ENCODE data around the gene PGM2L1. TPM values are rescaled to one million over a fixed set of nuclear protein-coding genes. Genes with fewer than 3 reads are reported as not detected.
A peak's percentile ranks its signal among the peaks of the same experiment; 100 is the strongest.

The PGM2L1 gene
- total and polyA plus RNA-seq, 2 of the 13 experiments (the other 11 are each of a cell fraction or from before 2014, with no cell fraction given): 0.57 to 1.2 TPM

DNA sequence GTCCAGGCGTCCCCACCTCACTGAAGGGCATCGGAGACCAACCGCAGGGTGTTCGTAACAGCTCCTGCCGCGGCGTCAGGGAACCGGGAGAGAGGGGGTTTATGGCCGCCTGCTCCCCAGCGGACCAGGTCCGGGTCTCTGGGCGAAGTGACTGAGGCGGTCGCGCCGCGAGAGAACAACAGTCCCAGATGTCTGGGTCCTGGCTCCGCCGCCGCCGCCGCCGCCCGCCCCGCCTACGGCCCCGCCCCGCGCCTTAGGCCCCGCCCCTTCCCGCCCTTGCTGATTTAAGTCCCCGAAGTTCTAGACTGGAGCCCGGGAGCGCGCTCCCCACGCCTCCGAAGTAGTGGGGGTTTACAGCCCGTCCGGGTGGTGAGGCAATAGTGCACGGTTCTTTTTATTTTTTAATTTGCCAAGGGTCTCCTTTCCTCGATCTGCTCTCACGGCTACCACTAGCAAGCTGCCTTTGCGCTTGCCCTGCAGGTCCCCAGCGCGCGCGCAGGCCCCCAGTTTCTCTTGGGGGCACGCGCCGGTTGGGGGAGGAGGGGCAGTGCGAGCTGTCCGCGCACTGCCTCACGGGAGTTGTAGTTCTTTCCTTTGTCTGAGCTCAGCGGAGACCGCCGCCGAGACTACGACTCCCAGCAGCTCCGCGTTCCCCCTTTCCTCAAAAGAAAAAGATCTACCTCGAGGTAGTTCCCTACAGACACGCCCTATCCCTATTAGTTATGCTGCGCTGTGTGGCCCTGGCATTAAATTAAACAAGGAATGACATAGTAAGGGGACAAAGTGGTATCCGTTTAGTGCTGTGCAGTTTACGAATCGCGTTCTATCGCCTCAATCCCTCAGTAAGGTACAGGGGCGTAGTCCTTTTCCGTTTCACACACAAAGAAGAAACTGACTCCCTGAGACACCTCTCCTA is at the start of gene PGM2L1 (continued):
- TF ChIP-seq, protein P1, sequence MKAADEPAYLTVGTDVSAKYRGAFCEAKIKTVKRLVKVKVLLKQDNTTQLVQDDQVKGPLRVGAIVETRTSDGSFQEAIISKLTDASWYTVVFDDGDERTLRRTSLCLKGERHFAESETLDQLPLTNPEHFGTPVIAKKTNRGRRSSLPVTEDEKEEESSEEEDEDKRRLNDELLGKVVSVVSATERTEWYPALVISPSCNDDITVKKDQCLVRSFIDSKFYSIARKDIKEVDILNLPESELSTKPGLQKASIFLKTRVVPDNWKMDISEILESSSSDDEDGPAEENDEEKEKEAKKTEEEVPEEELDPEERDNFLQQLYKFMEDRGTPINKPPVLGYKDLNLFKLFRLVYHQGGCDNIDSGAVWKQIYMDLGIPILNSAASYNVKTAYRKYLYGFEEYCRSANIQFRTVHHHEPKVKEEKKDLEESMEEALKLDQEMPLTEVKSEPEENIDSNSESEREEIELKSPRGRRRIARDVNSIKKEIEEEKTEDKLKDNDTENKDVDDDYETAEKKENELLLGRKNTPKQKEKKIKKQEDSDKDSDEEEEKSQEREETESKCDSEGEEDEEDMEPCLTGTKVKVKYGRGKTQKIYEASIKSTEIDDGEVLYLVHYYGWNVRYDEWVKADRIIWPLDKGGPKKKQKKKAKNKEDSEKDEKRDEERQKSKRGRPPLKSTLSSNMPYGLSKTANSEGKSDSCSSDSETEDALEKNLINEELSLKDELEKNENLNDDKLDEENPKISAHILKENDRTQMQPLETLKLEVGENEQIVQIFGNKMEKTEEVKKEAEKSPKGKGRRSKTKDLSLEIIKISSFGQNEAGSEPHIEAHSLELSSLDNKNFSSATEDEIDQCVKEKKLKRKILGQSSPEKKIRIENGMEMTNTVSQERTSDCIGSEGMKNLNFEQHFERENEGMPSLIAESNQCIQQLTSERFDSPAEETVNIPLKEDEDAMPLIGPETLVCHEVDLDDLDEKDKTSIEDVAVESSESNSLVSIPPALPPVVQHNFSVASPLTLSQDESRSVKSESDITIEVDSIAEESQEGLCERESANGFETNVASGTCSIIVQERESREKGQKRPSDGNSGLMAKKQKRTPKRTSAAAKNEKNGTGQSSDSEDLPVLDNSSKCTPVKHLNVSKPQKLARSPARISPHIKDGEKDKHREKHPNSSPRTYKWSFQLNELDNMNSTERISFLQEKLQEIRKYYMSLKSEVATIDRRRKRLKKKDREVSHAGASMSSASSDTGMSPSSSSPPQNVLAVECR (CRISPR knock-in tag; IDR thresholded peaks at IDR 0.05; ENCODE audit: borderline replicate concordance): peak; percentile 60; the same call in 1 of the 2 replicates
- TF ChIP-seq, protein P2, sequence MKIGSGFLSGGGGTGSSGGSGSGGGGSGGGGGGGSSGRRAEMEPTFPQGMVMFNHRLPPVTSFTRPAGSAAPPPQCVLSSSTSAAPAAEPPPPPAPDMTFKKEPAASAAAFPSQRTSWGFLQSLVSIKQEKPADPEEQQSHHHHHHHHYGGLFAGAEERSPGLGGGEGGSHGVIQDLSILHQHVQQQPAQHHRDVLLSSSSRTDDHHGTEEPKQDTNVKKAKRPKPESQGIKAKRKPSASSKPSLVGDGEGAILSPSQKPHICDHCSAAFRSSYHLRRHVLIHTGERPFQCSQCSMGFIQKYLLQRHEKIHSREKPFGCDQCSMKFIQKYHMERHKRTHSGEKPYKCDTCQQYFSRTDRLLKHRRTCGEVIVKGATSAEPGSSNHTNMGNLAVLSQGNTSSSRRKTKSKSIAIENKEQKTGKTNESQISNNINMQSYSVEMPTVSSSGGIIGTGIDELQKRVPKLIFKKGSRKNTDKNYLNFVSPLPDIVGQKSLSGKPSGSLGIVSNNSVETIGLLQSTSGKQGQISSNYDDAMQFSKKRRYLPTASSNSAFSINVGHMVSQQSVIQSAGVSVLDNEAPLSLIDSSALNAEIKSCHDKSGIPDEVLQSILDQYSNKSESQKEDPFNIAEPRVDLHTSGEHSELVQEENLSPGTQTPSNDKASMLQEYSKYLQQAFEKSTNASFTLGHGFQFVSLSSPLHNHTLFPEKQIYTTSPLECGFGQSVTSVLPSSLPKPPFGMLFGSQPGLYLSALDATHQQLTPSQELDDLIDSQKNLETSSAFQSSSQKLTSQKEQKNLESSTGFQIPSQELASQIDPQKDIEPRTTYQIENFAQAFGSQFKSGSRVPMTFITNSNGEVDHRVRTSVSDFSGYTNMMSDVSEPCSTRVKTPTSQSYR (CRISPR knock-in tag; IDR thresholded peaks at IDR 0.05; ENCODE audit: borderline replicate concordance): peak; percentile 95
- TF ChIP-seq YEATS2 (CRISPR knock-in tag; IDR thresholded peaks at IDR 0.05; ENCODE audit: borderline replicate concordance) (no peak), KMT2B (CRISPR knock-in tag; IDR thresholded peaks at IDR 0.05) (peak; percentile 79; the same call in 1 of the 2 replicates), THAP11 (CRISPR knock-in tag; IDR thresholded peaks at IDR 0.05) (peak; percentile 99), SP1 (IDR thresholded peaks at IDR 0.05) (no peak), SP1 (CRISPR knock-in tag; IDR thresholded peaks at IDR 0.05) (peak; percentile 50; the same call in 1 of the 2 replicates), GATA4 (IDR thresholded peaks at IDR 0.05; ENCODE audit: borderline replicate concordance, low read depth) (0 out of 2 replicates have a peak, but pooled peaks have one; percentile 28), SUZ12 (IDR thresholded peaks at IDR 0.05; ENCODE audit: low read depth, low read length) (peak; percentile 83), TCF7 (IDR thresholded peaks at IDR 0.05; ENCODE audit: low read depth) (0 out of 2 replicates have a peak, but pooled peaks have one; percentile 4), NFKB2 (CRISPR knock-in tag; IDR thresholded peaks at IDR 0.05; ENCODE audit: borderline replicate concordance) (peak; percentile 55; the same call in 1 of the 2 replicates), JARID2 (CRISPR knock-in tag; IDR thresholded peaks at IDR 0.05; ENCODE audit: insufficient replicate concordance) (no peak), ZNF317 (CRISPR knock-in tag; IDR thresholded peaks at IDR 0.05) (0 out of 2 replicates have a peak, but pooled peaks have one; percentile 2), IRF2 (CRISPR knock-in tag; IDR thresholded peaks at IDR 0.05) (peak; percentile 73)
- TF ChIP-seq, protein P3, sequence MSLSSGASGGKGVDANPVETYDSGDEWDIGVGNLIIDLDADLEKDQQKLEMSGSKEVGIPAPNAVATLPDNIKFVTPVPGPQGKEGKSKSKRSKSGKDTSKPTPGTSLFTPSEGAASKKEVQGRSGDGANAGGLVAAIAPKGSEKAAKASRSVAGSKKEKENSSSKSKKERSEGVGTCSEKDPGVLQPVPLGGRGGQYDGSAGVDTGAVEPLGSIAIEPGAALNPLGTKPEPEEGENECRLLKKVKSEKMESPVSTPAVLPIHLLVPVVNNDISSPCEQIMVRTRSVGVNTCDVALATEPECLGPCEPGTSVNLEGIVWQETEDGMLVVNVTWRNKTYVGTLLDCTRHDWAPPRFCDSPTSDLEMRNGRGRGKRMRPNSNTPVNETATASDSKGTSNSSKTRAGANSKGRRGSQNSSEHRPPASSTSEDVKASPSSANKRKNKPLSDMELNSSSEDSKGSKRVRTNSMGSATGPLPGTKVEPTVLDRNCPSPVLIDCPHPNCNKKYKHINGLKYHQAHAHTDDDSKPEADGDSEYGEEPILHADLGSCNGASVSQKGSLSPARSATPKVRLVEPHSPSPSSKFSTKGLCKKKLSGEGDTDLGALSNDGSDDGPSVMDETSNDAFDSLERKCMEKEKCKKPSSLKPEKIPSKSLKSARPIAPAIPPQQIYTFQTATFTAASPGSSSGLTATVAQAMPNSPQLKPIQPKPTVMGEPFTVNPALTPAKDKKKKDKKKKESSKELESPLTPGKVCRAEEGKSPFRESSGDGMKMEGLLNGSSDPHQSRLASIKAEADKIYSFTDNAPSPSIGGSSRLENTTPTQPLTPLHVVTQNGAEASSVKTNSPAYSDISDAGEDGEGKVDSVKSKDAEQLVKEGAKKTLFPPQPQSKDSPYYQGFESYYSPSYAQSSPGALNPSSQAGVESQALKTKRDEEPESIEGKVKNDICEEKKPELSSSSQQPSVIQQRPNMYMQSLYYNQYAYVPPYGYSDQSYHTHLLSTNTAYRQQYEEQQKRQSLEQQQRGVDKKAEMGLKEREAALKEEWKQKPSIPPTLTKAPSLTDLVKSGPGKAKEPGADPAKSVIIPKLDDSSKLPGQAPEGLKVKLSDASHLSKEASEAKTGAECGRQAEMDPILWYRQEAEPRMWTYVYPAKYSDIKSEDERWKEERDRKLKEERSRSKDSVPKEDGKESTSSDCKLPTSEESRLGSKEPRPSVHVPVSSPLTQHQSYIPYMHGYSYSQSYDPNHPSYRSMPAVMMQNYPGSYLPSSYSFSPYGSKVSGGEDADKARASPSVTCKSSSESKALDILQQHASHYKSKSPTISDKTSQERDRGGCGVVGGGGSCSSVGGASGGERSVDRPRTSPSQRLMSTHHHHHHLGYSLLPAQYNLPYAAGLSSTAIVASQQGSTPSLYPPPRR (CRISPR knock-in tag; IDR thresholded peaks at IDR 0.05; ENCODE audit: borderline replicate concordance): 0 out of 2 replicates have a peak, but pooled peaks have one; percentile 12
- TF ChIP-seq, protein P4, sequence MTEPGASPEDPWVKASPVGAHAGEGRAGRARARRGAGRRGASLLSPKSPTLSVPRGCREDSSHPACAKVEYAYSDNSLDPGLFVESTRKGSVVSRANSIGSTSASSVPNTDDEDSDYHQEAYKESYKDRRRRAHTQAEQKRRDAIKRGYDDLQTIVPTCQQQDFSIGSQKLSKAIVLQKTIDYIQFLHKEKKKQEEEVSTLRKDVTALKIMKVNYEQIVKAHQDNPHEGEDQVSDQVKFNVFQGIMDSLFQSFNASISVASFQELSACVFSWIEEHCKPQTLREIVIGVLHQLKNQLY (CRISPR knock-in tag; IDR thresholded peaks at IDR 0.05): no peak
